Brain microvascular endothelial cell (primary cell): ENCODE measurements around the gene CDKN2A.
A peak's percentile ranks its signal among the peaks of the same experiment; 100 is the strongest.

Source experiments
- DNase-seq: peaks from one replicate; pipeline ENCODE4 v3.0.0-alpha.2; 2020
- H3K27ac ChIP-seq: fragments of 250-450 bp; sonication (Bioruptor Pico); 2 replicates; pipeline ENCODE4 v1.5.1; 2020; ENCODE audit warnings: mild to moderate bottlenecking, moderate library complexity
- H3K27me3 ChIP-seq: fragments of 250-450 bp; sonication (Bioruptor Pico); replicated peaks from 2 replicates; pipeline ENCODE4 v1.5.1; 2020; ENCODE audit warnings: mild to moderate bottlenecking
- H3K36me3 ChIP-seq: fragments of 250-450 bp; sonication (Bioruptor Pico); replicated peaks from 2 replicates; pipeline ENCODE4 v1.5.1; 2020; ENCODE audit warnings: mild to moderate bottlenecking
- H3K4me3 ChIP-seq: 2 replicates; pipeline ENCODE4 v1.5.1; 2011; ENCODE audit warnings: low read depth, mild to moderate bottlenecking, control low read depth, low read length, moderate library complexity
- CTCF ChIP-seq: IDR thresholded peaks from 2 replicates; pipeline ENCODE4 v1.5.1; 2011; ENCODE audit warnings: low read depth, mild to moderate bottlenecking, moderate library complexity, low read length, control low read depth, inconsistent platforms; ENCODE audit errors: missing control alignments
- in situ Hi-C: cut with HindIII; loops from 2 replicates; pipeline ENCODE4 v1.10.0; 2017; ENCODE audit warnings: low sequenced_read_pairs, low pct_ligation_motif_present

Gene CDKN2A

GRCh38 chr9:22022396-22022795 lies 28.2 kb upstream of the CDKN2A start:
- Histone ChIP-seq H3K27ac (no peak overlapping the region), H3K36me3 (no peaks in the 10 kb centered on the region), H3K4me3 (no peak overlapping the region), H3K27me3 (no peaks in the 10 kb centered on the region)
- in situ Hi-C loops: loop anchor here (25.0 kb wide), 1 partner anchor 210 kb away; the partner anchor contains the start of gene MTAP
- no peak for TF ChIP-seq CTCF
- DNase-seq: no peak

- in situ Hi-C loops: loop anchor here (25.0 kb wide), 1 partner anchor 199 kb away; the partner anchor contains the start of gene MTAP
- Histone ChIP-seq H3K27ac (no peak overlapping the region), H3K36me3 (peaks cover 4% of the 10 kb centered on the region), H3K27me3 (no peaks in the 10 kb centered on the region), H3K4me3 (no peak overlapping the region)
- DNase-seq: no peak
- TF ChIP-seq CTCF: no peak
Measured at GRCh38 chr9:22010866-22011625, 16.9 kb upstream of the CDKN2A start.

- H3K36me3 ChIP-seq: peaks cover 20% of the 10 kb centered on the region
- TF ChIP-seq CTCF: no peak
- in situ Hi-C loops: loop anchor here (25.0 kb wide), 1 partner anchor 197 kb away; the partner anchor contains the start of gene MTAP
- DNase-seq: no peak
- H3K27me3 ChIP-seq: no peaks in the 10 kb centered on the region
- no peak overlapping the region for H3K27ac ChIP-seq
- peak overlapping the region; percentile 94 for H3K4me3 ChIP-seq
Measured at GRCh38 chr9:22009506-22009867, 15.3 kb upstream of the CDKN2A start.

GRCh38 chr9:22008717-22009505 lies 14.7 kb upstream of the CDKN2A start, which contains the start of gene CDKN2B:
Gene CDKN2B (minus strand): TSS chr9:22009305. CDS start chr9:22008953, 352 bp downstream.
- H3K36me3 ChIP-seq: peaks cover 26% of the 10 kb centered on the region
- peak; percentile 62 for TF ChIP-seq CTCF
- peak; percentile 92 for DNase-seq
- in situ Hi-C loops: loop anchor here (25.0 kb wide), 1 partner anchor 197 kb away; the partner anchor contains the start of gene MTAP
- H3K4me3 ChIP-seq: peak within 1 kb of the TSS; percentile 94
- H3K27ac ChIP-seq: peak within 1 kb of the TSS; percentile 89
- no peaks in the 10 kb centered on the region for H3K27me3 ChIP-seq

- in situ Hi-C loops: loop anchor here (25.0 kb wide), 1 partner anchor 196 kb away; the partner anchor contains the start of gene MTAP
- peak overlapping the region; percentile 89 for H3K27ac ChIP-seq
- peaks cover 27% of the 10 kb centered on the region for H3K36me3 ChIP-seq
- TF ChIP-seq CTCF: no peak
- peak overlapping the region; percentile 94 for H3K4me3 ChIP-seq
- no peak for DNase-seq
- H3K27me3 ChIP-seq: no peaks in the 10 kb centered on the region
Measured at GRCh38 chr9:22008384-22008716, 14.2 kb upstream of the CDKN2A start.
